Activated CD4-positive, CD25-positive, alpha-beta regulatory T cell treated with anti-CD3 and anti-CD28 coated beads, Interleukin-2, amount 50 U/mL, for 24 hours (primary cell): ENCODE results near the gene BCOR.

ENCODE experiments used
- ATAC-seq, 2 donors: fragments of 150-1000 bp; cut with Tn5 transposase; one replicate each; pipeline ENCODE4 v1.10.0; 2021; ENCODE audit warnings: mild to moderate bottlenecking in 1 of 2, moderate library complexity in 1 of 2

Gene BCOR

GRCh38 chrX:40097141-40097503, 636 bp downstream of the BCOR start:
- ATAC-seq = peak in 1 of 2 donors; percentile 6

- ATAC-seq = peak; percentile 8 to 22
Measured at GRCh38 chrX:40096395-40097091, 1.2 kb downstream of the BCOR start.

GRCh38 chrX:40095583-40096394, 2.0 kb downstream of the BCOR start:
- ATAC-seq = peak; percentile 10 to 24

- ATAC-seq = no peak
Measured at GRCh38 chrX:40094900-40095582, 2.7 kb downstream of the BCOR start.

- no peak for ATAC-seq
Measured at GRCh38 chrX:40094041-40094899, 3.5 kb downstream of the BCOR start.

- ATAC-seq = no peak
Measured at GRCh38 chrX:40093586-40093985, 4.2 kb downstream of the BCOR start.

- ATAC-seq = no peak
Measured at GRCh38 chrX:40092808-40093435, 4.8 kb downstream of the BCOR start.

- no peak for ATAC-seq
Measured at GRCh38 chrX:40091691-40092421, 5.9 kb downstream of the BCOR start.

- ATAC-seq = no peak
Measured at GRCh38 chrX:40090961-40091360, 6.8 kb downstream of the BCOR start.

GRCh38 chrX:40090050-40090804, 7.5 kb downstream of the BCOR start:
- no peak for ATAC-seq

GRCh38 chrX:40088803-40089540, 8.8 kb downstream of the BCOR start:
- no peak for ATAC-seq

GRCh38 chrX:40088299-40088625, 9.5 kb downstream of the BCOR start:
- no peak for ATAC-seq

- ATAC-seq = no peak
Measured at GRCh38 chrX:40087425-40088298, 10.1 kb downstream of the BCOR start.

GRCh38 chrX:40086569-40087335, 11.0 kb downstream of the BCOR start:
- ATAC-seq = no peak

- ATAC-seq = no peak
Measured at GRCh38 chrX:40085714-40086113, 12.0 kb downstream of the BCOR start.

GRCh38 chrX:40085102-40085551, 12.6 kb downstream of the BCOR start:
- peak; percentile 51 to 52 for ATAC-seq

- ATAC-seq = no peak
Measured at GRCh38 chrX:40084471-40085101, 13.2 kb downstream of the BCOR start.

GRCh38 chrX:40083979-40084359, 13.8 kb downstream of the BCOR start:
- no peak for ATAC-seq
